Measurements from ENCODE around the gene UBASH3A. TPM values are rescaled to one million over a fixed set of nuclear protein-coding genes. Genes with fewer than 3 reads are reported as not detected.

Gene UBASH3A
- polyA plus RNA-seq, 1 of the 3 experiments (the other 2 are of a cell fraction): not detected

DNA sequence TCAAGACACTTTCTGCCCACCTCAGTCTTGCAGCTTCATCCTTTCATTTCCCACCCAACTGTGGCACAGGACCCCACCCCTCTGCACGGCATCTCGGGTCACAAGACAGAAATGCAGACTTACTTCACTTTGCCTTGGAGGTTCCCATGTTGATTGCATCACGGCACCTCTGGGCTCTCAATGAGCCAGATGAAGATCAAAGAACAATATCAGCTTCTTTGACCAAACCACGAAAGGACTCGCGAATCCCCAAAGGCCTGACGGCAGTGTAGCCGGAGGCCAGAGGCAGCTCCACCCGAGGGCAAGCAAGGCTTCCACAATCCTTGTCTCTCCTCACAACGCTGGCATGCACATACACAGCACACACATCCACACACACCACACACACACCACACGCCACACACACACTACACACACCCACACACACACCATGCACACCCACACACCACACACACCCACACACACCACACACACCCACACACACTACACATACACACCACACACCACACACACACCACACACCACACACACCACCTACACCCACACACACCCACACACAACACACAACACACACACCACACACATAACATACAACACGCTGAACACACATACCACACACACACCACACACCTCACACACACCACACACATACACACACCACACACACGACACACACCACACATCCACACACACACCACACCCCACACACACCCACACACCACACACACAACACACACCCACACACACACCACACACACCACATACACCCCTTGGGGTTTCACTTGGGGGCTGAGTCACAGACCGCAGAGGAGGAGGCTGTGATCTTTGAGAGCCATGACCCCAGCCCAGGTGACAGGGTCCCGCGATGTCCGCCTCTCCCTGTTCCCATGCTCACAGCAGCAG is 35.8 kb downstream of the UBASH3A start:
- H2AFZ ChIP-seq (ENCODE audit: low read depth): no peak overlapping the region
- WGBS (ENCODE audit: low lambda C conversion rate): 70% methylated on average over 17 of the region's 17 CpGs
- no peaks in the 10 kb centered on the region for H4K20me1 ChIP-seq (ENCODE audit: insufficient read depth)
- H3K4me3 ChIP-seq (ENCODE audit: low read depth in 2 of 2, low read length in 1 of 2): no peak overlapping the region
- ChIA-PET POLR2A (no interaction called here), CTCF (no interaction called here)
- TF ChIP-seq CHD2 (IDR thresholded peaks at IDR 0.05; ENCODE audit: low read length, partially characterized antibody) (no peak), MEF2A (IDR thresholded peaks at IDR 0.05; ENCODE audit: borderline replicate concordance, low read depth) (no peak), EZH2phosphoT487 (IDR thresholded peaks at IDR 0.05; ENCODE audit: borderline replicate concordance, low read depth) (no peak), SIN3A (IDR thresholded peaks at IDR 0.05; ENCODE audit: borderline replicate concordance, low read depth, low read length) (no peak), TEAD4 (IDR thresholded peaks at IDR 0.05; ENCODE audit: borderline replicate concordance, insufficient read depth) (no peak), ELF1 (IDR thresholded peaks at IDR 0.05) (no peak), RCOR1 (IDR thresholded peaks at IDR 0.05; ENCODE audit: low read length) (no peak), TAF1 (IDR thresholded peaks at IDR 0.05; ENCODE audit: borderline replicate concordance, low read depth, low read length) (no peak), RAD21 (IDR thresholded peaks at IDR 0.05; ENCODE audit: low read length) (no peak)
- TF ChIP-seq, protein P1, sequence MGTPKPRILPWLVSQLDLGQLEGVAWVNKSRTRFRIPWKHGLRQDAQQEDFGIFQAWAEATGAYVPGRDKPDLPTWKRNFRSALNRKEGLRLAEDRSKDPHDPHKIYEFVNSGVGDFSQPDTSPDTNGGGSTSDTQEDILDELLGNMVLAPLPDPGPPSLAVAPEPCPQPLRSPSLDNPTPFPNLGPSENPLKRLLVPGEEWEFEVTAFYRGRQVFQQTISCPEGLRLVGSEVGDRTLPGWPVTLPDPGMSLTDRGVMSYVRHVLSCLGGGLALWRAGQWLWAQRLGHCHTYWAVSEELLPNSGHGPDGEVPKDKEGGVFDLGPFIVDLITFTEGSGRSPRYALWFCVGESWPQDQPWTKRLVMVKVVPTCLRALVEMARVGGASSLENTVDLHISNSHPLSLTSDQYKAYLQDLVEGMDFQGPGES (IDR thresholded peaks at IDR 0.05; ENCODE audit: low read depth, low read length): no peak
- TF ChIP-seq, protein P2, sequence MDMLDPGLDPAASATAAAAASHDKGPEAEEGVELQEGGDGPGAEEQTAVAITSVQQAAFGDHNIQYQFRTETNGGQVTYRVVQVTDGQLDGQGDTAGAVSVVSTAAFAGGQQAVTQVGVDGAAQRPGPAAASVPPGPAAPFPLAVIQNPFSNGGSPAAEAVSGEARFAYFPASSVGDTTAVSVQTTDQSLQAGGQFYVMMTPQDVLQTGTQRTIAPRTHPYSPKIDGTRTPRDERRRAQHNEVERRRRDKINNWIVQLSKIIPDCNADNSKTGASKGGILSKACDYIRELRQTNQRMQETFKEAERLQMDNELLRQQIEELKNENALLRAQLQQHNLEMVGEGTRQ (IDR thresholded peaks at IDR 0.05; ENCODE audit: borderline replicate concordance, low read depth, low read length): no peak
- H3F3A ChIP-seq (replicated peaks; ENCODE audit: insufficient read depth): no peaks in the 10 kb centered on the region
- H3K4me2 ChIP-seq: no peak overlapping the region
- H3K9me2 ChIP-seq: no peaks in the 10 kb centered on the region
- H3K9me3 ChIP-seq: no peaks in the 10 kb centered on the region
- no peaks in the 10 kb centered on the region; a peak in 1 of 4 replicates for H3K4me1 ChIP-seq (ENCODE audit: control insufficient read depth in 1 of 2, insufficient read depth in 2 of 2, low read depth in 1 of 2, low read length in 1 of 2)
- no peak for DNase-seq
- no peaks in the 10 kb centered on the region for H3K36me3 ChIP-seq (replicated peaks in 1 of 2; ENCODE audit: control insufficient read depth in 1 of 2, insufficient read depth in 2 of 2, low read length in 1 of 2)
- no peaks in the 10 kb centered on the region for H3K79me2 ChIP-seq (ENCODE audit: insufficient read depth)
- no peak overlapping the region for H3K9ac ChIP-seq
- H3K27ac ChIP-seq (ENCODE audit: low read depth in 2 of 2, low read length in 1 of 2): no peak overlapping the region
- H3K27me3 ChIP-seq (ENCODE audit: insufficient read depth): no peaks in the 10 kb centered on the region

- H3K4me3 ChIP-seq (ENCODE audit: low read depth in 2 of 2, low read length in 1 of 2): no peak overlapping the region
- H2AFZ ChIP-seq (ENCODE audit: low read depth): no peak overlapping the region
- H3F3A ChIP-seq (replicated peaks; ENCODE audit: insufficient read depth): no peaks in the 10 kb centered on the region
- H3K79me2 ChIP-seq (ENCODE audit: insufficient read depth): no peaks in the 10 kb centered on the region
- POLR2A ChIA-PET: no interaction called here
- WGBS (ENCODE audit: low lambda C conversion rate): 55% methylated on average over 12 of the region's 12 CpGs
- no peak for DNase-seq
- H3K9ac ChIP-seq: no peak overlapping the region
- no peaks in the 10 kb centered on the region for H3K36me3 ChIP-seq (replicated peaks in 1 of 2; ENCODE audit: control insufficient read depth in 1 of 2, insufficient read depth in 2 of 2, low read length in 1 of 2)
- H3K27me3 ChIP-seq (ENCODE audit: insufficient read depth): no peaks in the 10 kb centered on the region
- H3K9me3 ChIP-seq: no peaks in the 10 kb centered on the region
- CTCF ChIA-PET: no interaction called here
- no peaks in the 10 kb centered on the region; a peak in 1 of 4 replicates for H3K4me1 ChIP-seq (ENCODE audit: control insufficient read depth in 1 of 2, insufficient read depth in 2 of 2, low read depth in 1 of 2, low read length in 1 of 2)
- H3K9me2 ChIP-seq: no peaks in the 10 kb centered on the region
- H4K20me1 ChIP-seq (ENCODE audit: insufficient read depth): no peaks in the 10 kb centered on the region
- H3K27ac ChIP-seq (ENCODE audit: low read depth in 2 of 2, low read length in 1 of 2): no peak overlapping the region
- no peak overlapping the region for H3K4me2 ChIP-seq
- TF ChIP-seq GABPA (IDR thresholded peaks at IDR 0.05; ENCODE audit: low read depth) (no peak), TEAD4 (IDR thresholded peaks at IDR 0.05; ENCODE audit: borderline replicate concordance, insufficient read depth) (no peak), MAX (IDR thresholded peaks at IDR 0.05; ENCODE audit: low read depth) (no peak), SIN3A (IDR thresholded peaks at IDR 0.05; ENCODE audit: borderline replicate concordance, low read depth, low read length) (no peak), FOXM1 (IDR thresholded peaks at IDR 0.05; ENCODE audit: low read depth) (no peak), SMC3 (IDR thresholded peaks at IDR 0.05; ENCODE audit: low read depth, low read length) (no peak), RCOR1 (IDR thresholded peaks at IDR 0.05; ENCODE audit: low read length) (no peak), RFX5 (IDR thresholded peaks at IDR 0.05; ENCODE audit: low read length) (no peak), MEF2A (IDR thresholded peaks at IDR 0.05; ENCODE audit: borderline replicate concordance, low read depth) (no peak), ELF1 (IDR thresholded peaks at IDR 0.05) (no peak), TAF1 (IDR thresholded peaks at IDR 0.05; ENCODE audit: borderline replicate concordance, low read depth, low read length) (no peak), JUND (IDR thresholded peaks at IDR 0.05) (no peak), TCF12 (IDR thresholded peaks at IDR 0.05) (no peak)
- TF ChIP-seq, protein P3, sequence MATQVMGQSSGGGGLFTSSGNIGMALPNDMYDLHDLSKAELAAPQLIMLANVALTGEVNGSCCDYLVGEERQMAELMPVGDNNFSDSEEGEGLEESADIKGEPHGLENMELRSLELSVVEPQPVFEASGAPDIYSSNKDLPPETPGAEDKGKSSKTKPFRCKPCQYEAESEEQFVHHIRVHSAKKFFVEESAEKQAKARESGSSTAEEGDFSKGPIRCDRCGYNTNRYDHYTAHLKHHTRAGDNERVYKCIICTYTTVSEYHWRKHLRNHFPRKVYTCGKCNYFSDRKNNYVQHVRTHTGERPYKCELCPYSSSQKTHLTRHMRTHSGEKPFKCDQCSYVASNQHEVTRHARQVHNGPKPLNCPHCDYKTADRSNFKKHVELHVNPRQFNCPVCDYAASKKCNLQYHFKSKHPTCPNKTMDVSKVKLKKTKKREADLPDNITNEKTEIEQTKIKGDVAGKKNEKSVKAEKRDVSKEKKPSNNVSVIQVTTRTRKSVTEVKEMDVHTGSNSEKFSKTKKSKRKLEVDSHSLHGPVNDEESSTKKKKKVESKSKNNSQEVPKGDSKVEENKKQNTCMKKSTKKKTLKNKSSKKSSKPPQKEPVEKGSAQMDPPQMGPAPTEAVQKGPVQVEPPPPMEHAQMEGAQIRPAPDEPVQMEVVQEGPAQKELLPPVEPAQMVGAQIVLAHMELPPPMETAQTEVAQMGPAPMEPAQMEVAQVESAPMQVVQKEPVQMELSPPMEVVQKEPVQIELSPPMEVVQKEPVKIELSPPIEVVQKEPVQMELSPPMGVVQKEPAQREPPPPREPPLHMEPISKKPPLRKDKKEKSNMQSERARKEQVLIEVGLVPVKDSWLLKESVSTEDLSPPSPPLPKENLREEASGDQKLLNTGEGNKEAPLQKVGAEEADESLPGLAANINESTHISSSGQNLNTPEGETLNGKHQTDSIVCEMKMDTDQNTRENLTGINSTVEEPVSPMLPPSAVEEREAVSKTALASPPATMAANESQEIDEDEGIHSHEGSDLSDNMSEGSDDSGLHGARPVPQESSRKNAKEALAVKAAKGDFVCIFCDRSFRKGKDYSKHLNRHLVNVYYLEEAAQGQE (IDR thresholded peaks at IDR 0.05; ENCODE audit: low read depth, low read length): no peak
These were observed 36.6 kb downstream of the UBASH3A start for GRCh38 chr21:42440187-42440792.
